Astrocyte (in vitro differentiated cells and primary cell): Measurements from ENCODE around the gene TARS2. TPM values are rescaled to one million over a fixed set of nuclear protein-coding genes. Genes with fewer than 3 reads are reported as not detected.

Experiments
- DNase-seq: peaks from one replicate; pipeline ENCODE4 v3.0.0-alpha.2; 2010; ENCODE audit warnings: low read depth
- FAIRE-seq: peaks from 2 replicates; lab custom pipeline; 2011; peaks lifted over from hg19 to GRCh38; lab: Jason Lieb, UNC
- H2AFZ ChIP-seq: 2 replicates; pipeline ENCODE4 v1.6.0; 2012; ENCODE audit warnings: low read depth, low read length, inconsistent platforms
- H3K27ac ChIP-seq: 2 replicates; pipeline ENCODE4 v1.5.1; 2011; ENCODE audit warnings: low read depth, low read length, inconsistent platforms
- H3K27me3 ChIP-seq: 2 replicates; pipeline ENCODE4 v1.6.0; 2011; ENCODE audit warnings: low read length, inconsistent platforms; ENCODE audit not compliant: insufficient read depth
- H3K36me3 ChIP-seq: 2 replicates; pipeline ENCODE4 v1.5.1; 2011; ENCODE audit warnings: low read length, inconsistent platforms; ENCODE audit not compliant: insufficient read depth
- H3K4me1 ChIP-seq: 2 replicates; pipeline ENCODE4 v1.5.1; 2011; ENCODE audit warnings: low read length, inconsistent platforms; ENCODE audit not compliant: insufficient read depth
- H3K4me2 ChIP-seq: 2 replicates; pipeline ENCODE4 v1.6.0; 2012; ENCODE audit warnings: low read length, inconsistent platforms
- H3K4me3 ChIP-seq: 2 replicates; pipeline ENCODE4 v1.5.1; 2011; ENCODE audit warnings: low read depth, mild to moderate bottlenecking, low read length, inconsistent platforms; ENCODE audit not compliant: insufficient read depth
- H3K79me2 ChIP-seq: 2 replicates; pipeline ENCODE4 v1.6.0; 2012; ENCODE audit warnings: mild to moderate bottlenecking, low read length, inconsistent platforms; ENCODE audit not compliant: insufficient read depth
- H3K9ac ChIP-seq: 2 replicates; pipeline ENCODE4 v1.6.0; 2012; ENCODE audit warnings: mild to moderate bottlenecking, low read length, inconsistent platforms
- H3K9me3 ChIP-seq: 2 replicates; pipeline ENCODE4 v1.5.1; 2012; ENCODE audit warnings: low read depth, mild to moderate bottlenecking, low read length, inconsistent platforms; ENCODE audit not compliant: insufficient read depth
- H4K20me1 ChIP-seq: 2 replicates; pipeline ENCODE4 v1.6.0; 2012; ENCODE audit warnings: low read length, inconsistent platforms; ENCODE audit not compliant: insufficient read depth
- H3K27ac Mint-ChIP-seq: one replicate; pipeline ENCODE4 v1.8.0; 2021; ENCODE audit warnings: mild to moderate bottlenecking, mixed read lengths; ENCODE audit not compliant: unreplicated experiment
- H3K27me3 Mint-ChIP-seq: one replicate; pipeline ENCODE4 v1.8.0; 2021; ENCODE audit warnings: low read depth, mixed read lengths; ENCODE audit not compliant: unreplicated experiment
- H3K36me3 Mint-ChIP-seq: one replicate; pipeline ENCODE4 v1.8.0; 2021; ENCODE audit warnings: low read depth, mixed read lengths; ENCODE audit not compliant: unreplicated experiment
- H3K4me1 Mint-ChIP-seq: one replicate; pipeline ENCODE4 v1.8.0; 2021; ENCODE audit warnings: low read depth, mixed read lengths; ENCODE audit not compliant: unreplicated experiment
- H3K4me3 Mint-ChIP-seq: one replicate; pipeline ENCODE4 v1.8.0; 2021; ENCODE audit warnings: mild to moderate bottlenecking, moderate library complexity, mixed read lengths; ENCODE audit not compliant: unreplicated experiment
- H3K9me3 Mint-ChIP-seq: one replicate; pipeline ENCODE4 v1.8.0; 2021; ENCODE audit warnings: mild to moderate bottlenecking, mixed read lengths; ENCODE audit not compliant: unreplicated experiment
- CTCF ChIP-seq: IDR thresholded peaks from 2 replicates; pipeline ENCODE4 v1.5.1; 2011; ENCODE audit warnings: low read depth, mild to moderate bottlenecking, inconsistent platforms, low read length, moderate library complexity; ENCODE audit not compliant: insufficient read depth
- EZH2 ChIP-seq: IDR thresholded peaks from 2 replicates; pipeline ENCODE4 v1.6.1; 2012; ENCODE audit warnings: mild to moderate bottlenecking, low read length, inconsistent platforms; ENCODE audit not compliant: insufficient read depth
- total RNA-seq: library from RNA; stranded (reverse); gene quantifications from 2 replicates; pipeline ENCODE4 v1.2.1, GENCODE V29; 2021

Gene TARS2
- total RNA-seq, 1 donor from 2014 or later = 15.5 TPM

- H3K9ac ChIP-seq = no peak overlapping the region
- no peaks in the 10 kb centered on the region for H3K79me2 ChIP-seq
- no peak for FAIRE-seq
- H3K4me1 ChIP-seq = no peaks in the 10 kb centered on the region
- H3K4me2 ChIP-seq = no peak overlapping the region
- no peaks in the 10 kb centered on the region for H4K20me1 ChIP-seq
- Mint-ChIP-seq H3K27ac (no peak overlapping the region), H3K4me3 (no peak overlapping the region), H3K4me1 (no peaks in the 10 kb centered on the region), H3K36me3 (no peaks in the 10 kb centered on the region), H3K9me3 (no peaks in the 10 kb centered on the region), H3K27me3 (no peaks in the 10 kb centered on the region)
- H3K9me3 ChIP-seq = no peaks in the 10 kb centered on the region
- no peaks in the 10 kb centered on the region for H3K27me3 ChIP-seq
- H3K4me3 ChIP-seq = no peak overlapping the region
- H3K27ac ChIP-seq = no peak overlapping the region
- TF ChIP-seq EZH2 (no peak), CTCF (no peak)
- no peaks in the 10 kb centered on the region for H3K36me3 ChIP-seq
- no peak overlapping the region for H2AFZ ChIP-seq
- no peak for DNase-seq
Measured at GRCh38 chr1:150544204-150544603, 57.0 kb downstream of the TARS2 start.

- TF ChIP-seq CTCF = no peak
- TF ChIP-seq EZH2 = no peak
- H2AFZ ChIP-seq = no peak overlapping the region
- no peaks in the 10 kb centered on the region for H3K36me3 ChIP-seq
- Mint-ChIP-seq H3K36me3 (no peaks in the 10 kb centered on the region), H3K4me3 (peak overlapping the region; percentile 42), H3K27me3 (no peaks in the 10 kb centered on the region), H3K27ac (no peak overlapping the region), H3K9me3 (no peaks in the 10 kb centered on the region), H3K4me1 (peaks cover 3% of the 10 kb centered on the region)
- no peak for DNase-seq
- no peaks in the 10 kb centered on the region for H3K9me3 ChIP-seq
- H3K9ac ChIP-seq = no peak overlapping the region
- no peak overlapping the region for H3K27ac ChIP-seq
- H3K4me2 ChIP-seq = no peak overlapping the region
- no peaks in the 10 kb centered on the region for H3K27me3 ChIP-seq
- no peak for FAIRE-seq
- no peak overlapping the region for H3K4me3 ChIP-seq
- H3K79me2 ChIP-seq = no peaks in the 10 kb centered on the region
- H4K20me1 ChIP-seq = no peaks in the 10 kb centered on the region
- H3K4me1 ChIP-seq = peaks cover 4% of the 10 kb centered on the region
Measured at GRCh38 chr1:150545486-150546032, 58.3 kb downstream of the TARS2 start.

GRCh38 chr1:150546294-150546937, 59.2 kb downstream of the TARS2 start:
- Mint-ChIP-seq H3K9me3 (no peaks in the 10 kb centered on the region), H3K36me3 (no peaks in the 10 kb centered on the region), H3K4me1 (peaks cover 3% of the 10 kb centered on the region), H3K27ac (no peak overlapping the region), H3K27me3 (no peaks in the 10 kb centered on the region), H3K4me3 (no peak overlapping the region)
- no peaks in the 10 kb centered on the region for H3K27me3 ChIP-seq
- no peaks in the 10 kb centered on the region for H4K20me1 ChIP-seq
- H3K9ac ChIP-seq = no peak overlapping the region
- DNase-seq (no peak), FAIRE-seq (no peak)
- H3K4me3 ChIP-seq = no peak overlapping the region
- no peaks in the 10 kb centered on the region for H3K79me2 ChIP-seq
- no peak overlapping the region for H3K27ac ChIP-seq
- no peak for TF ChIP-seq EZH2
- no peak for TF ChIP-seq CTCF
- no peaks in the 10 kb centered on the region for H3K36me3 ChIP-seq
- no peak overlapping the region for H3K4me2 ChIP-seq
- peaks cover 4% of the 10 kb centered on the region for H3K4me1 ChIP-seq
- H3K9me3 ChIP-seq = no peaks in the 10 kb centered on the region
- H2AFZ ChIP-seq = no peak overlapping the region
